GM12872 (cell line): ENCODE results near the gene CREB3L1.

Experiments
- CTCF ChIP-seq: IDR thresholded peaks from 3 replicates; pipeline ENCODE4 v1.5.1; 2011; ENCODE audit warnings: low read depth, mild to moderate bottlenecking, low read length, moderate library complexity; ENCODE audit not compliant: insufficient read depth

The CREB3L1 gene

DNA sequence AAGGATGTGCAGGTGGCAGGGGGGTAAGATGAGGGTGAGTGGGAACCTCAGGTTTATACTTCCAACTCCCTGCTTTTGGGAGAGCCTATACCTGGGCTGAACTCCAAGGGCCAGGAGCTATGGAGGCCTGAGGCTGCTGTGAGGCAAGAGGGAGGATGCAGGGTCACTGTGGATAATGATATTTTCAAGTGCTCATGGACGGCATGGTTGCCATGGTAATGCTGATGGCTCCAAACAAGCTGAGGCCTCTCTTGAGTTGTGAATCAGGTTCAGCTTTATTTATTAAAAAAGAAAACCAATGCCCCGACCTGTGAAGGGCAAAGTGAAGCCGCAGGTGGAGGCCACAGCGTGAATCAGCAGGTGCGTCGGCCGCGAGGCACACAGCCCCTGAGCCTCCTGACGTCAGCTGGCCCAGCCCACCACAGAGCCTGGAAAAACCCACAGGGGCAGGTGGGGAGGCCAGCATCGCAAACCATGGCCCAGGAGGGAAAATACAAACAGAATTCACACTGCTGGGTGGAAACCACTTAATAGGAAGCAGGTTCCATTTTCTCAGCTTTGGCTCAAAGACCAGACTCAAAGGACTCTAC lies 17.4 kb upstream of the CREB3L1 start:
- TF ChIP-seq CTCF: no peak

DNA sequence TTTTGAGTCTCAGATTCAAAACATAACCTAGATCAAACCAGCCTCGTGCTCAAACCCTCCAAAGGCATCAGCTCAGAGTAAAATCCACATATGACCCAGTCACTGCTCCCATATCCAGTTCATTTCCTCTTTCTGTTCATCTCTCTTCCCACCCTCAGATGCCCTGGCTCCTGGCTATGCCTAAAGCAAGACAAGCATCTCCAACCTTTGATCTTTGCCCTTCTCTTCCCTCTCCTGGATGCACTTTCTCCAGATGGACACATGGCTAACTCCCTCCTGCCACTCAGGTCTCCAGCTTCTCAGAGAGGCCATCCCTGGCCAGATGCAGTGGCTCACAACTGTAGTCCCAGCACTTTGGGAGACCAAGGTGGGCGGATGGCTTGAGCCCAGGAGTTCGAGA lies 14.3 kb upstream of the CREB3L1 start:
- TF ChIP-seq CTCF: no peak

DNA sequence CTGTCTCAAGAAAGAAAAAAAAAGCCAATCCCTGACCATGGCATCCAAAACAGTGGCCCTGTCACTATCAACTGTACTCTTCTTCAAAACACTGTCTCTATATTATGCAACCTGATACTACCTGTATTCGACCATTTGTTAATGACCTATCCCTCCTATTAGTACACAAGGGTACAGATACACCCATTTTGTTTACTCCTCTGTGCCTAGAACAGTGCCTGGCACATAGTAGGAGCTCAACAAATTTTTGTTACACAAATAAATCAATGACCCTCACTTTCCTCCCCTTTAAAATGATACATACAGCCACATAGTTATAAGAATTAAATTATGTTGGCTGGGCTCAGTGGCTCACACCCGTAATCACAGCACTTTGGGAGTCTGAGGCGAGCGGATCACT lies 13.4 kb upstream of the CREB3L1 start:
- no peak for TF ChIP-seq CTCF

GRCh38 chr11:46264976-46265375 lies 12.5 kb upstream of the CREB3L1 start:
- no peak for TF ChIP-seq CTCF

DNA sequence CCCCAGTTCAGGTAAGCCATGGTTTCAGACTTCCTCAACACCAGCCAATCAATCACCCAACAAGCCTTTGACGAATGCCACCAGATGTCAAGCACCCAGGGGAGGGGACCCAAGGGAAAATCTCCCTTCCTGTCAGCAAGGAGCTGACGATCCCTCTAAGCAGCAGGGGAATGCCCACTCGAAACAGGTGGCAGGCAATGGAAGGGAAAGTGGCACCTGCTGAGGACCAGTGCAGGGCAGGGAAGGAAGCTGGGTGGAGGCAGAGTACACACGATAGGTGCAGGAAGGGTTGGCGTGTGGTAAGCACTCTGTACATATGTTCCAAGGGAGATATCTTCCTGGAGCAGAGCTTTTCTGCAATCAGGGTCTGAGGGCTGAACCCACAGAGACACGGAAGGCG lies 11.7 kb upstream of the CREB3L1 start:
- no peak for TF ChIP-seq CTCF

DNA sequence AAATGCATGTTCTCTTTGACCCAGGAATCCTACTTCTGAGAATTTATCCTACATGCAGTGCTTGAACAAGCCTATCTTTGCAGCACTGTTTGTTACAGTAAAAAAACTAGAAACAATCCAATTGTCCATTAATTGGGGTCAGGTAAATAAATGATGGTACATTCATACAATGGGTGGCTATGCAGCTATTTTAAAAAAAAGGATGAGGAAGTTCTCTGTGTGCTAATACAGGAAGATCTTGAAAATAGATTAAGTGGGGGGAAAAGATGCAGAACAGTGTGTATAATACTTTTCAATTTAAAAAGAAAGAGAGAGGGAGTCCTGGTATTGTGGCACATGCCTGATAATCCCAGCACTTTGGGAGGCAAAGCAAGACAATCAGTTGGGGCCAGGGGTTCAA lies 9.5 kb upstream of the CREB3L1 start:
- TF ChIP-seq CTCF: no peak

GRCh38 chr11:46270684-46271083 lies 6.8 kb upstream of the CREB3L1 start:
- no peak for TF ChIP-seq CTCF
